Measurements from ENCODE around the gene SUPT3H. TPM values are rescaled to one million over a fixed set of nuclear protein-coding genes. Genes with fewer than 3 reads are reported as not detected.
A peak's percentile ranks its signal among the peaks of the same experiment; 100 is the strongest.

Gene SUPT3H
- total and polyA plus RNA-seq, 2 of the 13 experiments (the other 11 are each of a cell fraction or from before 2014, with no cell fraction given) = 11.9 to 36.1 TPM

GRCh38 chr6:45377554-45378333 is at the start of gene SUPT3H (continued):
- TF ChIP-seq NFE2L1 (CRISPR knock-in tag; IDR thresholded peaks at IDR 0.05; ENCODE audit: borderline replicate concordance) (no peak; the same call in 1 of the 2 replicates), ZNF564 (CRISPR knock-in tag; IDR thresholded peaks at IDR 0.05) (peak; percentile 59; the same call in 1 of the 2 replicates), ZBTB2 (CRISPR knock-in tag; IDR thresholded peaks at IDR 0.05; ENCODE audit: low read depth) (peak; percentile 89), CERS6 (CRISPR knock-in tag; IDR thresholded peaks at IDR 0.05) (0 out of 2 replicates have a peak, but pooled peaks have one; percentile 39), ZBTB14 (CRISPR knock-in tag; IDR thresholded peaks at IDR 0.05) (peak; percentile 76), REST (IDR thresholded peaks at IDR 0.05; ENCODE audit: borderline replicate concordance in 1 of 2, low read depth in 1 of 2, low read length in 2 of 2) (peak in 1 of 2 experiments; percentile 68; a peak in 1 of 4 replicates), ZFP91 (CRISPR knock-in tag; IDR thresholded peaks at IDR 0.05; ENCODE audit: borderline replicate concordance) (peak; percentile 87; the same call in 1 of the 2 replicates), MAF1 (CRISPR knock-in tag; IDR thresholded peaks at IDR 0.05; ENCODE audit: borderline replicate concordance) (0 out of 2 replicates have a peak, but pooled peaks have one; percentile 48), ZNF724P (CRISPR knock-in tag; IDR thresholded peaks at IDR 0.05; ENCODE audit: borderline replicate concordance) (peak; percentile 98), NFIC (IDR thresholded peaks at IDR 0.05; ENCODE audit: low read length) (no peak), ZNF782 (CRISPR knock-in tag; IDR thresholded peaks at IDR 0.05; ENCODE audit: borderline replicate concordance) (peak; percentile 80)

All from HepG2 (cell line).